Calu3 (cell line): ENCODE data around the gene XAB2. TPM values are rescaled to one million over a fixed set of nuclear protein-coding genes. Genes with fewer than 3 reads are reported as not detected.

ENCODE experiments used
- BruUV-seq: library from RNA; stranded (reverse); fragments of 400-500 nt; replicated peaks from 2 replicates; lab custom pipeline; 2021; lab: Mats Ljungman, UMichigan
- CTCF ChIA-PET: fragments of 300-600 bp; sonication (Branson Sonifier 250); formaldehyde crosslinking; loops from one replicate; lab custom pipeline; 2022; ENCODE audit warnings: antibody characterized with exemption; lab: Charles Lee
- DNase-seq: peaks from one replicate; pipeline ENCODE4 v3.0.0; 2022
- H3K27ac Mint-ChIP-seq: one replicate; pipeline ENCODE4 v1.8.0; 2022; ENCODE audit warnings: mixed read lengths; ENCODE audit not compliant: unreplicated experiment
- H3K27me3 Mint-ChIP-seq: one replicate; pipeline ENCODE4 v1.8.0; 2022; ENCODE audit warnings: mixed read lengths; ENCODE audit not compliant: unreplicated experiment
- H3K36me3 Mint-ChIP-seq: one replicate; pipeline ENCODE4 v1.8.0; 2022; ENCODE audit warnings: mild to moderate bottlenecking, moderate library complexity, mixed read lengths; ENCODE audit not compliant: insufficient read depth, unreplicated experiment
- H3K4me1 Mint-ChIP-seq: one replicate; pipeline ENCODE4 v1.8.0; 2022; ENCODE audit warnings: mild to moderate bottlenecking, low read depth, mixed read lengths; ENCODE audit not compliant: unreplicated experiment
- H3K4me3 Mint-ChIP-seq: one replicate; pipeline ENCODE4 v1.8.0; 2022; ENCODE audit warnings: mild to moderate bottlenecking, low read depth, moderate library complexity, mixed read lengths; ENCODE audit not compliant: unreplicated experiment
- H3K9me3 Mint-ChIP-seq: one replicate; pipeline ENCODE4 v1.8.0; 2022; ENCODE audit warnings: low read depth, mixed read lengths; ENCODE audit not compliant: unreplicated experiment
- CTCF ChIP-seq: fragments of 200-600 bp; IDR thresholded peaks from one replicate; pipeline ENCODE4 v1.8.0; 2022; ENCODE audit warnings: antibody characterized with exemption; ENCODE audit not compliant: unreplicated experiment
- intact Hi-C: fragments of 100-400 bp; cut with micrococcal nuclease; formaldehyde crosslinking; loops from one replicate; pipeline ENCODE4 v1.10.0; 2022; ENCODE audit not compliant: unreplicated experiment
- total RNA-seq: library from RNA; stranded (reverse); gene quantifications from 2 replicates; pipeline ENCODE4 v1.2.3, GENCODE V29; 2022

XAB2 gene
- total RNA-seq, 1 experiment from 2014 or later: 33.0 TPM

GRCh38 chr19:7617172-7617571, 12.2 kb downstream of the XAB2 start:
- no TSS peak for BruUV-seq
- CTCF ChIA-PET: no interaction called here
- no peak overlapping the region for H3K4me3 Mint-ChIP-seq
- DNase-seq: no peak
- peaks cover 13% of the 10 kb centered on the region for H3K4me1 Mint-ChIP-seq
- TF ChIP-seq CTCF: no peak
- H3K9me3 Mint-ChIP-seq: no peaks in the 10 kb centered on the region
- peaks cover 49% of the 10 kb centered on the region for H3K36me3 Mint-ChIP-seq
- no peak overlapping the region for H3K27ac Mint-ChIP-seq
- intact Hi-C loops: no loop called here
- H3K27me3 Mint-ChIP-seq: no peaks in the 10 kb centered on the region

GRCh38 chr19:7614859-7615741, 14.2 kb downstream of the XAB2 start:
- no peaks in the 10 kb centered on the region for H3K9me3 Mint-ChIP-seq
- no TSS peak for BruUV-seq
- peaks cover 13% of the 10 kb centered on the region for H3K4me1 Mint-ChIP-seq
- DNase-seq: no peak
- no peak overlapping the region for H3K27ac Mint-ChIP-seq
- TF ChIP-seq CTCF: no peak
- H3K4me3 Mint-ChIP-seq: no peak overlapping the region
- CTCF ChIA-PET: no interaction called here
- H3K36me3 Mint-ChIP-seq: peaks cover 59% of the 10 kb centered on the region
- no peaks in the 10 kb centered on the region for H3K27me3 Mint-ChIP-seq
- intact Hi-C loops: no loop called here

- BruUV-seq: no TSS peak
- no peaks in the 10 kb centered on the region for H3K4me1 Mint-ChIP-seq
- no peak overlapping the region for H3K4me3 Mint-ChIP-seq
- TF ChIP-seq CTCF: no peak
- H3K9me3 Mint-ChIP-seq: no peaks in the 10 kb centered on the region
- no peak for DNase-seq
- CTCF ChIA-PET: no interaction called here
- no peak overlapping the region for H3K27ac Mint-ChIP-seq
- no peaks in the 10 kb centered on the region for H3K27me3 Mint-ChIP-seq
- intact Hi-C loops: no loop called here
- H3K36me3 Mint-ChIP-seq: peaks cover 35% of the 10 kb centered on the region
These were observed 16.8 kb downstream of the XAB2 start for GRCh38 chr19:7612282-7613274.

- H3K9me3 Mint-ChIP-seq: no peaks in the 10 kb centered on the region
- CTCF ChIA-PET: no interaction called here
- H3K4me1 Mint-ChIP-seq: no peaks in the 10 kb centered on the region
- H3K27ac Mint-ChIP-seq: no peak overlapping the region
- BruUV-seq: no TSS peak
- no peak for DNase-seq
- no peak overlapping the region for H3K4me3 Mint-ChIP-seq
- H3K36me3 Mint-ChIP-seq: peaks cover 30% of the 10 kb centered on the region
- intact Hi-C loops: no loop called here
- TF ChIP-seq CTCF: no peak
- H3K27me3 Mint-ChIP-seq: no peaks in the 10 kb centered on the region
These were observed 17.6 kb downstream of the XAB2 start for GRCh38 chr19:7611541-7612279.
